NB4 (cell line): ENCODE results near the gene CEP89.

Experiments
- DNase-seq: peaks from one replicate; pipeline ENCODE4 v3.0.0; 2010; ENCODE audit warnings: low read depth
- H3K4me3 ChIP-seq: one replicate; pipeline ENCODE4 v1.5.1; 2011; ENCODE audit warnings: mild to moderate bottlenecking, low read depth, low read length, moderate library complexity
- CTCF ChIP-seq: IDR thresholded peaks from one replicate; pipeline ENCODE4 v1.5.1; 2012; ENCODE audit warnings: low read depth, low read length
- MAX ChIP-seq: IDR thresholded peaks from 2 replicates; pipeline ENCODE4 v1.6.1; 2011; ENCODE audit warnings: low read depth, low read length
- MYC ChIP-seq: IDR thresholded peaks from 2 replicates; pipeline ENCODE4 v1.6.1; 2011; ENCODE audit warnings: low read depth, low read length
- POLR2A ChIP-seq: IDR thresholded peaks from 2 replicates; pipeline ENCODE4 v1.6.1; 2011; ENCODE audit warnings: mild to moderate bottlenecking; ENCODE audit not compliant: insufficient read length; ENCODE audit errors: extremely low read depth

CEP89 gene

GRCh38 chr19:32921624-32922023, 50.1 kb downstream of the CEP89 start:
- H3K4me3 ChIP-seq, result no peak overlapping the region
- no peak for TF ChIP-seq MYC
- DNase-seq, result no peak

GRCh38 chr19:32919365-32919764, 52.4 kb downstream of the CEP89 start:
- TF ChIP-seq CTCF, result no peak
- TF ChIP-seq MAX, result no peak
- no peak for TF ChIP-seq MYC
- no peak for TF ChIP-seq POLR2A
- H3K4me3 ChIP-seq, result no peak overlapping the region
- DNase-seq, result no peak

- TF ChIP-seq CTCF (no peak), MAX (no peak), MYC (no peak), POLR2A (no peak)
- H3K4me3 ChIP-seq, result no peak overlapping the region
- no peak for DNase-seq
Measured at GRCh38 chr19:32917616-32917996, 54.2 kb downstream of the CEP89 start.

GRCh38 chr19:32916969-32917615, 54.7 kb downstream of the CEP89 start:
- TF ChIP-seq MAX, result no peak
- TF ChIP-seq MYC, result no peak
- no peak for TF ChIP-seq POLR2A
- TF ChIP-seq CTCF, result no peak
- no peak for DNase-seq
- H3K4me3 ChIP-seq, result no peak overlapping the region

GRCh38 chr19:32914879-32915660, 56.7 kb downstream of the CEP89 start:
- DNase-seq, result no peak
- TF ChIP-seq CTCF (no peak), MYC (no peak), MAX (no peak), POLR2A (no peak)
- no peak overlapping the region for H3K4me3 ChIP-seq

GRCh38 chr19:32911467-32911866, 60.3 kb downstream of the CEP89 start:
- H3K4me3 ChIP-seq, result no peak overlapping the region
- TF ChIP-seq MAX, result no peak
- no peak for TF ChIP-seq CTCF
- TF ChIP-seq MYC, result no peak
- TF ChIP-seq POLR2A, result no peak
- DNase-seq, result no peak
